ENCODE data around the gene POTEB.
"Not testable (repeated sequence)": the region's sequence is repeated elsewhere in the genome, so short reads cannot be mapped to it uniquely, and the experiment has no call there.

POTEB gene

GRCh38 chr15:21877635-21878034, at the start of gene POTEB:
POTEB (minus strand) TSS chr15:21877735; CDS start chr15:21877246, 489 bp downstream.
- DNase-seq = not testable (repeated sequence)

- DNase-seq = not testable (repeated sequence)
Observed at GRCh38 chr15:21890955-21891354, 13.4 kb upstream of the POTEB start.

GRCh38 chr15:21889542-21889941, 12.0 kb upstream of the POTEB start:
- not testable (repeated sequence) for DNase-seq

GRCh38 chr15:21838831-21839230, 38.7 kb downstream of the POTEB start:
- DNase-seq = not testable (repeated sequence)
